Activated naive CD4-positive, alpha-beta T cell (primary cell): ENCODE measurements around the gene RDH14.

Experiments
- DNase-seq, 4 experiments: peaks; one replicate each; lab custom pipeline; 2025; lab: John Stamatoyannopoulos, UW

The RDH14 gene

GRCh38 chr2:18560031-18560796, at the start of gene RDH14:
Gene RDH14, minus strand, starts transcription at chr2:18560653. Its CDS starts 81 bp downstream, at chr2:18560572.
- DNase-seq: peak; percentile 71 to 88 (median 81)

GRCh38 chr2:18610090-18610489, 49.6 kb upstream of the RDH14 start:
- no peak for DNase-seq

DNA sequence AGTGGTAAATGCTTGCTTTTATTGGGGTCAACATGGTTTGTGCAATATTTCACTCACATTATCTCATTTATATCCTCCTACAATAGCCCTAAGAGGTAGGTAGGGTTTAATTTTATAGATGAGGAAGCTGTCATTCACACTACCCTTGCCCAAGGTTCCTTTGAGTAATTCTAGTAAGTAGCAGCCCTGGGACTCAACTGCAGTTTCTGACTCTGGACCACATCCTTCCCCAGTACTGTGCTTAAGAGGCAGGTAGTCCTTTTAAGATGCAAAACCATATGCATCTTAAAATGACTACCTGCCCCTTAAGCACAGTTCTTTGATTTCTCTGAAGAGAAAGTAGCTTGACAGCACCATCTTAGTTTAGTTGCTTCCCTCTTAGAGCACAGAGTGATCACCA, 44.7 kb upstream of the RDH14 start:
- no peak for DNase-seq

DNA sequence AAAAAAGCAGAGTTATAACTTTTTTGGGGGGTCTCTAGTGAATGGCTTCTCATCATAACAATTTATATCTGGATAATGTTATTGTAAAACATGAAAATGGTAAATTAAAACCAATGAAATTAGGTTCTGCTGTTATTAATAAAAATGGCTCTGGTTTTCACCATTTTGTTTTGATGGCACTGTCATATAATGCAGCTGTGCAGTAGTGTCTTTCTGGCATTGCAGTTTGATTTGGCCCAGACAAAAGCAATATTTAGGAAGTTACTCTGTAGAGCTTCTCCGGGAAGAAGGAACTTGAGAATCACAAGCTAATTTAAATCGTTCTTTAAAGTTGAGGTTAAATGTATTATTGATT, 44.1 kb upstream of the RDH14 start:
- DNase-seq: no peak

DNA sequence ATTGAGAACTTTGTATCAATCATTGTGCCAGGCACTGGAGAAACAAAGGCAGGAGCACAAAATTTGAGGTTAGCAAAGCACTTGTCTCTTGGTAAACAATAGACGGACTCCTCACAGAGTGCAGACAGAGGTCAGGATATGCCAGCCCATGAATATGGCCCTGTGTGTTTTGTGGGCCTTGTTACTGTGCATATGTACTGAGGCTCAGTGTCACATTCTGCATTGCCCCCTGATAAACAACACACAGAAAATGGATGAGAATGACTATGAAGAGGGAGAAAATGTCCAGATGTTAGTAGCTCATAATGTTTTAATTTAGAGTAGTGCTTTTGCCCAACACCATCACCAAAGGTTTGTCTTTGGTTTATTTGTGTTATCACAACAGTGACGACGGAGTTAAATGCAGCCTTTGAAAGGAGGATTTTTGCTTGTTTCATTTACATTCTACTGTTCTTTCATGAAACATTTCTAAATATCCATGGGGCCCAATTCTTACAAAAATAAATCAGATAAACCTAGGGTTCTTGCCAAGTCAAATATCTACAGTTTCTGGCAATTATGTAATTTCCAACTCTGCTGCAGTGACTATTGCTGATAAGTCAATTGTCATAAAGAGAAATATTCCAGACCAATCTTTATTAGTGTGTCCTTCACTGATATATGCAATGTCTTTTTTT, 43.5 kb upstream of the RDH14 start:
- DNase-seq: no peak

DNA sequence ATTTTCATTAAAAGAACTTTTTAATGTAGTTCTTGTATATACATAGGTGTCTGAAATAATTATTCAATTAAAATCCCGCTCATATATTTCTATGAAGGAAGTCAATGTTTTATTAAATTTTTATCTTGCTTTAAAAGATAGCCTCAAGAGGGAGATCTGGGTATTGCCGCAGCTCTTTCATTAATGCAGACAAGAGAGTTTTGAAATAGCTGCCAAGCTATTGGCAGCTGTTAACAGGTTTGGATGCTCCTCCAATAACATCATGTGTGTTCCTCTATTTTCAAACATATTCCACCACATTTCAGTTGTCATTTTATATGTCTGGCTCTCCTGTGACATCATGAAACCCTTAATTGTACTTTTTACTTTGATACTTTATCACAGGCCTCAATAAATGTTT, 41.8 kb upstream of the RDH14 start:
- DNase-seq: no peak

GRCh38 chr2:18600255-18600613, 39.8 kb upstream of the RDH14 start:
- DNase-seq: no peak

DNA sequence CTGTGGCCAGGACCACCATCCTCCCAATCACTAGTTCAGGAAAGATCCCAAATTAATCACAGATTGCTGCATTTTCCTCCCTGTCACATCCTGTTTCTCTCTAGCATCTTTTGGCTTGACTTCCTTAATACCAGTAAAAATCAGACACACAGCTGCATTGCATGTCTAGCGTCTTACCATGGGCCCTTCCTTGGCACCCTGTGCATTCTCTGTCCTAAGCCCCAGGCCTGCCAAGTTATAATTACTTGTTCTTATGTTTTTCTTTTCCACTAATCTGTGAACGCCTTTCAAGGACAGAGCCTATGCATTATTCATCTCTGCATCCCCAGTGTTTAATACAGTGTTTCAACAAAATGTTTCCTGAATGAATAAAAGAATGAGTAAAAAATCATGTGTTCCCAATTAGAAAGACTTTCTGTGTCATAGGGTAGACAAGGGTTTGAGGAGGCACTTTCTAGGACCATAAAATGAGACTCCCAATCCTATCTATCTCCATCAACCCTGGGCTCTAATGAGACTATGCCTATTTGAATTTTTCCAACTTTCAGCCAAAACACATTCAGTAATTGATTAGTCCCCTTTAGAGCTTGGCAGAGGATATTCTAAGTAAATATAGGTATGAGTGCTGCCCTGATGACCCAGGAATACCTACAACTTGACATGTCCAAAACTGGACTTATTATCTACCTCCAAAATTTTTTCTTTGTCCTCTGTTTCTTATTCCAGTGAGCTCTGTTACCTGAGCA, 39.2 kb upstream of the RDH14 start:
- no peak for DNase-seq

DNA sequence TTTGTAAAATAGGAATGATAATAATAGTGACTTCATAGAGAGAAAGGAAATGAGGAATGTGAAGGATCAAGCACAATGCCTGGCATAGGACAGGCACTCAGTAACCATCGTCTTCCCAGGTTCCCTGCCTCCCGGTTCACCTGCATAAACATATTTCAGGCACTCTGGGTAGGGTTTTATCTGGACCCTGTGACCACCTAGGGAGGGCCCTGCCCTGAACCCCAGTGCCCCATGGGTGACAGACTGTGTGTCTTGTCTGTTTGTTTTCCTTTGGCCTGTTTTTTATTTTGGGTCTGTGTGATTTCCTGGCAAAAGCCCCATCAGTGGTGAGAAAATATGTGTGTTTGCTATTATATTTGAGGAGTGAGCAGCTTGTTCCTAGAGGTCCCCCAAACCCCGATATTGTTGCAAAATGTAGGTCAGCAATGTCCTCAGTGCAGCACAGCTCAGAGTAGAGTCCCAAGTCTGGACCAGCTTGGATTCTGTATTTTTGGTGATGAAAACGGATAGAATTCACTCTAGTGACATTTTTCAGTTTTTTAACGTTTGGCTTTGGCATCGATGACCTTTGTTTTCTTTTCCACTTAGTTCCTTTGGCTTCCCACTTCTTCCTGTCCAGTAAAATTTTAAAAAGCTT, 38.5 kb upstream of the RDH14 start:
- DNase-seq: no peak

- DNase-seq: no peak
Measured at GRCh38 chr2:18597618-18598017, 37.2 kb upstream of the RDH14 start.

- DNase-seq: no peak
Measured at GRCh38 chr2:18596993-18597392, 36.5 kb upstream of the RDH14 start.

- no peak for DNase-seq
Measured at GRCh38 chr2:18593496-18593895, 33.0 kb upstream of the RDH14 start.

- no peak for DNase-seq
Measured at GRCh38 chr2:18592372-18592771, 31.9 kb upstream of the RDH14 start.

- no peak for DNase-seq
Measured at GRCh38 chr2:18589354-18589753, 28.9 kb upstream of the RDH14 start, which contains the start of gene NT5C1B. Gene NT5C1B, minus strand, starts transcription at chr2:18589569. Its CDS starts 101 bp downstream, at chr2:18589468.

DNA sequence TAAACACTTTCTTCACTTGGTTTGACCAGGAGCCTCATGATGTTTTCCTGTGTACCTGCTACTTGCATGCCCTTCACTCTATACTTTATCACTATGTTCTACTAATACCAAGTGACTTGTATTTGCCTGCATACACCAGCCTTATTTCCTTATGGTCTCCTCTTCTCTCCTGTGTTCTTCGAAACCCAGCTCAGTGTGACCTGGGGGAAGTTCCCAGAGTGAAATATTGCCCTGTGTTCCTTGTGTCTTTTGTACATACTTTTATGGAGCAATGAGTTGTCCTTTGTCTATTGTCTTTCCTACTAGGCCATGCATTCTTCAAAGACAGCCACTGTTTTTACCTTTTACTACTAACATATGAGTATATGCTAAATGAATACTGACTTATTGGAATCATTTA, 28.3 kb upstream of the RDH14 start:
- DNase-seq: no peak

GRCh38 chr2:18588049-18588448, 27.6 kb upstream of the RDH14 start:
- DNase-seq: no peak

DNA sequence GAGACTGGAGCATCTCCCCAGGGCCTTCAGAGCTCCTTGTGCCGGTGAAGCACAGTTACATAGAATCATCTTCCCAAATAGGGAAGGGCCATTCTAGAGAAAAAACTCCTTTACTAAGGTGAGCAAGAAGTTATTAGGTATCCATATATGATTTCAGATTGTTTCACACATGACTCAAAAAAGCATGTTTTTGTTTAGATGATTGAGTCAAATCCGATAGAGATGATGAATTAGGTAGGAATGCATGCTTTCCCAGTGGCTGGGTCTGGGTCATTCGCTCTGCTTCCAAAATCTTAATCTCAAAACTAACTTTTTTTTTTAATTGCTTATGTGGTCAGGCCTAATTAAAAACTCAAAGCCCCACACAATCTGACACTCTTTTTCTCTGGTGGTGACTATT, 25.1 kb upstream of the RDH14 start:
- no peak for DNase-seq

DNA sequence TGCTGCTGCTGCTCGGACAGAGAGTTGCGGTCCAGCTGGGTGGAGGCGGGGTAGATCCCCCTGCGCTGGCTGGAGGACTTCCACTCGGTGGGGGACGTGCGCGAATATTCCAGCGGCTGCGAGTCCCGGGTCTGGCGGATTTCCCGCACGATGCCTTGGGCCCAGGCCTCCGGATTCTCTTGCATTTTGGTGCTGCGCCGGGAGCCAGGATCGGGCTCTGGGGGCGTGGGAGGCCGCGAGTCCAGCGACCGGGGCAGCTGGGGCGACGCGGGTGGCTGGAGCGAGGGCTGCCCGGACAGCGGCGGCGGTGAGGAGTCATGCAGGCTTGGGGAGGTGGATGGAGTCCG, 24.1 kb upstream of the RDH14 start:
- DNase-seq: no peak

GRCh38 chr2:18583905-18584607, 23.6 kb upstream of the RDH14 start:
- no peak for DNase-seq

DNA sequence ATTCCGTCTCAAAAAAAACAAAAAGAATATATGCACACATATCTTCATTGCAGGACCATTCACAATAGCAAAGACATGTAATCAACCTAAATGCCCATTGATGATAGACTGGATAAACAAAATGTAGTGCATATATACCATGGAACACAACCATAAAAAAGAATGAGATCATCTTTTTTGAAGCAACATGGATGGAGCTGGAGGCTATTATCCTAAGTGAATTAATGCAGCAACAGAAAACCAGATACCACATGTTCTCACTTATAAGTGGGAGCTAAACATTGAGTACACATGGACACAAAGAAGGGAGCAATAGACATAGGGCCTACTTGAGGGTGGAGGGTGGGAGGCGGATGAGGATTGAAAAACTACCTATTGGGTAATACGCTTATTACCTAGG, 20.2 kb upstream of the RDH14 start:
- DNase-seq: no peak

DNA sequence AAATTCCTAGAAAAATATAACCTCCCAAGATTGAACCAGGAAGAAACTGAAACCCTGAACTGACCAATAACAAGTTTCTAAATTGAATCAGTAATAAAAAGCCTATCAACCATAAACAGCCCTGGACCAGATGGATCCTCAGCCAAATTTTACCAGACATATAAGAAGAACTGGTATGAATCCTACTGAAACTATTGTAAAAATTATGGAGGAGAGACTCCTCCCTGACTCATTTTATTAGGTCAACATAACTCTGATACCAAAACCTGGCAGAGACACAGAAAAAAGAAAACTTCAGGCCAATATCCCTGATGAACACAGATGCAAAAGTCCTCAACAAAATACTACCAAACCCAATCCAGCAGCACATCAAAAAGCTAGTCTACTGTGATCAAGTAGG, 17.6 kb upstream of the RDH14 start:
- no peak for DNase-seq

GRCh38 chr2:18566145-18566769, 5.8 kb upstream of the RDH14 start:
- DNase-seq: no peak
